Islet of Langerhans (tissue), 1 donor: ENCODE measurements around the gene PFDN2.
"Not testable (repeated sequence)": the region's sequence is repeated elsewhere in the genome, so short reads cannot be mapped to it uniquely, and the experiment has no call there.

Experiments
- FAIRE-seq: peaks from one replicate; lab custom pipeline; 2011; peaks lifted over from hg19 to GRCh38; lab: Jason Lieb, UNC

The PFDN2 gene

DNA sequence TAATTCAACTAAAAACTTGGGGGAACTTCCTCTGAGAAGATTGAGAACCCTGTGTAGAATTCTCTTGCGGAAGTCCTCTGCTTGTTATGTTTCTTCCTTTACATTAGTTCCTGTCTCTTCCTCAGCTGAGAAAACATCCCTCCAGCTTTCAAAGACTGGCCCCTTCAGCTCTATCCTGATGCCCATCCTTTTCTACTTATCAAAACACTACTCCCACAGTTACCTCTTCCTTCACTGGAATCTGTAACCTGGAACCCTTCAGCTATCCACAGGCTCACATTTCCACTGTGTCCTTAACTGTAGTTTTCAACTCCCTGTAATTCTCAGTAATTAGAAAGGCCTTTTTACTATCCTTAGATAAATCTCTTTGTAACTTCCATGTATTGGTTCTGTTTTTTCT lies 20.6 kb upstream of the PFDN2 start:
- FAIRE-seq = no peak

DNA sequence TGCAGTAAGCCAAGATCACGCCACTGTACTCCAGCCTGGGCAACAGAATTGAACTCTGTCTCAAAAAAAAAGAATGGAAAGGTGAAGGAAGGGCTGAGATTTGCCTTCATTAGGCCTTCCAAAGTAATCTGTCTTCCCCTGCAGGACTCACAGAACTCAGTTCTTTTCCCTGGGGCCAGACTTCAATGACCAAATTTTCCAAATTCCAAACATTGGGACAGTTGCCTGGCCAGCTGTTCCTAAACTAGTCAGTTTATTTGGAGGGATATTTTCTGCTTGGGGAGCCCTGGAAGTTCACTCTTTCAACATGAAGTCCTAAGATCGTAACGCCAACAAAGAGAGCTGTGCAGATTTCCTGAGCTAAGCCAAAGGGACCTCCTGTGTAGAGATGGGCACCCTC lies 20.0 kb upstream of the PFDN2 start:
- no peak for FAIRE-seq

DNA sequence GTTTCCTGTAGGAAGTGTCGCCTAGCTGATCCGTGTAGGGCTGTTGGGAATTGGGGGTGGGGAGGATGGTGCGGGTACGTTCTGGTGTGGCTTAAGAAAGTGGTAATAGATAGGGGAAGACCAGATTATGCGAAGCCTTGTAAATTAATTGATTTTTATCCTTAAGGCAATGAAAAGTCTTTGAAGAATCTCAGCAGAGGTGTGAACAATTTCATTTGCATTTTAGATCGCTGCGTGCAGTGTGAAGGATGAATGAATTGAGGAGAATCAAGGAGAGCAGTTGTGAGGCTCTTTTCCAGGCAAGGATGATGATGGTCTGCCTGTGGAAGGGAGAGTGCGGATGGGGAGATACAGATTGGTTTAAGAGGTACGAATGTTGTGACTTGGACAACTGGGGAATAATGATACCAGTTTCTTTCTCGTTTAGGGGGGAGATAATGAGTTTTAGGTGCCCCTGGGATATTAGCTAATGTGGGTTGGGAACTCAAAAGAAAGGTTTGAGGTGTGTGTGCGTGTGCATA lies 15.4 kb upstream of the PFDN2 start:
- no peak for FAIRE-seq

DNA sequence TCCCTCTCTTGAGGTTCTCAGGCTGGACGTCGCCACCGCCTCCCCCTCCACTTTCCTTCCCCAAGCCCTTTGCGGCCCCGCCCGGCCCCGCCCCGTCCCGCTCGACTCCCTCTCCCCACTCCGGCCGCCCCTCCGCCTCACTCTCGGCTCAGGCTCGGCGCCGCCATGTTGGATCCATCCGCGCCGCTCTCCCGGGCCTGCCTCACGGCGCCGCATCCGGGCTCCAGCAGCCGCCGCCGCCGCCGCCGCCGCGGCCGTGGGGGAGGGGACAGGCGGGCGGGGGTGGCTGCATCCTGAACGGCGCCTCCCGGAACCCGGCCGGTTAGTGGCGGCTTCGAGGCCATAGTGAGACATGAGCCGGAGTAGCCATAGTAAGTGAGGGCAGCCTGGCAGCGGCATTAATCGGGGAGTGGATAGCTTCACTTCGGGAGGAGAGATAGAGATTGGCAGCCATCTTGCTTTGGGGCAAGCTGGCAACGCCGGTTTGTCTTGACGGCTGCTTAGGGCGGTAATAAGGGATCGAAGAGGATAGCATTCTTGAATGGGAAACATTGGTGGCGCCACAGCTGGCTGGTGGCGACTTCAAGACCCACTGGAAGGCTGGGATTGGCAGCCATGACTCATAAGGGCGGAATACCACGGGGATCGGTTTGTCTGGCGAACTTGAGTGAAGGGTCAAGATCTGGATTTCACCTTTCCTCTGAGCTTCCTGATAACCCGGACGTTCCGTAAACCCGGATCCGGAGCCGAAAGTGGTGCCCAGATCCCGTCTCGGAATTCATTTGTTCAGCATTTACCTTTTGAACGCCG lies 14.8 kb upstream of the PFDN2 start, which contains the start of gene DEDD:
DEDD (minus strand) TSS at position 258 of the 810 bp plus-strand sequence. CDS start 8,205 bp downstream, outside the sequence.
- no peak for FAIRE-seq

DNA sequence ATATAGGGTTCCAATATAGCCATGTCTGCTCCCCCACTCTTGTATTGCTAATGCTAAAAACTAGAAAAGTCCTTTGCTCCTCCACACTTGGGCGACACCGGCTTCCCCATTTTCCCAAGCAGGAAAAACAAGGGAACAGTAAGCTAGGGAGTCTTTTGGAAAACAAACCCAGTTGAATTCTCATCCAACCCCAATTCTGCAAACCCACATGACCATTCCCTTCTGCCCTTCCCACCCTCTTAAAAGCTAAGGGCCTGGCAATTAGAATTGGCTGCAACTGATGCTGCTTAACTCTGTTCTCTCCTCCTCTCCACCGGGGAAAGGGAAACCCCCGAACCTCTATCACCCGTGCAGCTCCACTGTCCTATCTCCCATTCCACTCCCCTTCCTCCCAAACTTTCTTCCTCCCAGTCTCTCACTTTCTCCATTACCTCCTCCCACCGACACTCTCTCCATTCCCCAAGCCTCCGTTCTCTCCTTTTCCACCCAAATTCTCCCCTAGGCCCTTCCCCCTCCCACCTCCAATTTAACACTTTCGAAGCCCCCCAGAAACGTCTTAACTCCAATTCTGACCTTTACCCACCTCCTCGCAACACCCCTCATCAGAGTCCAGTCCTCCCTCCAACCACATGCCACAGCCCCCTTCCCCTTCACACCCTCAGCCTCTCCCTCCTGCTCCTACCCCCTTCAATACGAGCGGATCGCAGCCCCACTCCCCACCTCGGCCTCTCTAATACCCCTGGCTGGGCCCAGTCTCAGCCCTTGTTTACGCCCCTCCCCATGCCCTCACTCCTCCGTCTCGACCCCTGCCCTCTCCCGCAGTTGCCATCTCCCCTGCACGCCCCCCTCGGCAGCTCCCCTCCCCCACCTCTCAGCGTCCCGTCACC lies 13.9 kb upstream of the PFDN2 start:
- no peak for FAIRE-seq

DNA sequence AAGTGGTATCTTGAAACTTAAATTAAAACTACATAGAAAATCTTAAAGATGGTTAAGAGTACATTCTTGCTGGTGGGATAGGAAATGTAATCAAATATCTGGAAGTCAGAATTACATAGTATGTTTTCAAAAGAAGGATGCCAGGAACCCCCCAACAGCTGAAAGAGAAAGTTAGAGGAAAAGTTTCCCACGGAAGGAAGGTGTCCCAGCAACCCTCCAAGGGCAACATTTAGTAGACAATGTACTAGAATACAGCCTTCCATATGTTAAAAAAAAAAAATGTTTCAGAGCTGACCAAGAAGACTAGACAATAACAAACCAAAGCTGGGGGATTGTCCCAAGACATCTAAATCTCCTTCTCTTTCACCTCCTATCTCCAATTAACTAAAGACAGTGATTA lies 12.4 kb upstream of the PFDN2 start:
- no peak for FAIRE-seq

DNA sequence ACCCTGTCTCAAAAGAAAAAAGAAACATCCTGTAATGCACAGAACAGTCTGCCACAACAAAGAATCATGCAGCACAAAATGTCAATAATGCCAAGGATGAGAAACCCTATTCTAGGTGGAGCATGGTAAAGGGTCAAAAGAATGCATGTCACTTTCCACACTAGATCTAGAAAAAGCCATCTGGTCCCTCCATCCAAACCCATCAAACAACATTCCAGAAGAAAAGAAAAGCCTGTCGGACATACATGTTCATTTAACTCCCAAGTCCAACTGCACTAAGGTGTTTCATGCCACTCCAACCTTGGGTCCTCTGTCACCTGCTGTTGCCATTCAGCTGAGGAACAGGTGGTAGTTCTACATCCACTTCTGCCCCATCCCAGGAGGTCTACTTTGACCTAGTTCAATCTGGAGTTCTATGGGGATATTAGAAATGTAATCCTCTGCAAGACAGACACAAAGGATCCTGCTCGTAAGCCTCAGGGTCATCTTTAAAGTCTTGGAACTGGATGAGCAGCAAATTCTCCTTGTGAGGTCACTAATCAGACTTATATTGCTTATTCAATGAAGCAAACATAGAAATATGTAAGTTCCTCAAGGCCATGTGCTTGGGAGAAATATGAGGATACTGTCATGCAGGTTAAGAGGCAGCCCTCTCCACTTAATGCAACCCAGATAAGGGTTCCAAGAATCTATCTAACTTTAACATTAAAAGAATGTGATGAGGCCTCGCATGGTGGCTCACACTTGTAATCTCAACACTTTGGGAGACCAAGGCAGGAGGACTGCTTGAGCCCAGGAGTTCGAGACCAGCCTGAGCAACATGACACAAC lies 11.0 kb upstream of the PFDN2 start:
- no peak for FAIRE-seq

DNA sequence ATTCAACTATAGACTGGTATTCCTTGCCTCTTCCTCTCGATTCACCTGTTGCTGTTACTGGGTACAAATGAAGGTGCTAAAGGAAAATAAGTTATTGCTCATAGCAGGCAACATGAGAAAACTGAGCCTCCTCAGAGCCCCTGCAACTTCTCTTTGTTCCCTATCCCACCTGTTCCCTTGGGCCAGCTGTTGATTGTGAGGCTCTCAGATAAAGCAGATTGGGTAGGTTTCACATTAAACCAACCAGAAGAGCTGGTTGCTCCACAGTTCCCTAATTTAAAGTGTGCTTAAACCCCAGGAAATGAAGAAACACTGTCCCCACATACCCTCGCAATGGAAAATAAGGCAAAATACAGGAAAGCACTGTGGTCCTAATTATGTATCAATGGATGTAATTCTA lies 9.8 kb upstream of the PFDN2 start:
- no peak for FAIRE-seq

DNA sequence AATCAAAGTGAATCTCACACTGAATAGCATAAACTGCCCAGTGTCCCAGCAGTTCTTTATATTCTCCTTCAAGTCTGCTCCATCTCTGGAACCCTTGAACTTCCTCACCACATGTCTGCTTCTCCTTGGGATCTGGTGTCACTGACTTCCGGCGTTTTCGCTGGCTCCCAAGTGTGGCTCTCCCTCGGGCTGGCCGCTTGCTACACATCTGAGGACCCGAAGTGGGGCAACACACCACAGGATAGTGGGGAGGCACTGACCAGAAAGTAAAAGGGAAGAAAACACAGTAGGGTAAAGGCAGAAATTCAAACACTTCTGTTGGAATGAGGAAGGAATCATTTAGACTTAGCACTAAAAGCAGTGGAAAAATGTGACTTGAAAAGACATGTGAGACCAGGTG lies 5.1 kb upstream of the PFDN2 start:
- no peak for FAIRE-seq

DNA sequence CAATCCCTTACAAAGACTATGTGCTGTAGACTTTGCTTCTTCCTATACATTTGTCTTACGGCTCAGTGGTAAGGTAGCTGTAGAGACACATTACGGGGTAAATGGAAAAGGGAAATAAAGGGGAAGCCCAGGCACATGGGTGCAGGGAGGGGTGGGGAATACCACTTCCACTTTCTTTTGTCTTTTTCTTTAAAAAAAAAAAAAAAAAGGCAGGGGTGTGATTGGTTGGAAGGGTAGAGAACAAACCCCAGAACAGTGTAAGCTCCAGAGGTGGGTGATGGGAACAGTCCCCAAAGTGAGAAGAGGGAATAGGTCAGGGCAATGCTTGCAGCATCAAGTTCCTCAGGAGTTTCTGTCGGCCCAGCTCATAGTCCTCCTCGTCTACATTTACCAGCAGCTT lies 4.0 kb upstream of the PFDN2 start:
- FAIRE-seq = no peak

DNA sequence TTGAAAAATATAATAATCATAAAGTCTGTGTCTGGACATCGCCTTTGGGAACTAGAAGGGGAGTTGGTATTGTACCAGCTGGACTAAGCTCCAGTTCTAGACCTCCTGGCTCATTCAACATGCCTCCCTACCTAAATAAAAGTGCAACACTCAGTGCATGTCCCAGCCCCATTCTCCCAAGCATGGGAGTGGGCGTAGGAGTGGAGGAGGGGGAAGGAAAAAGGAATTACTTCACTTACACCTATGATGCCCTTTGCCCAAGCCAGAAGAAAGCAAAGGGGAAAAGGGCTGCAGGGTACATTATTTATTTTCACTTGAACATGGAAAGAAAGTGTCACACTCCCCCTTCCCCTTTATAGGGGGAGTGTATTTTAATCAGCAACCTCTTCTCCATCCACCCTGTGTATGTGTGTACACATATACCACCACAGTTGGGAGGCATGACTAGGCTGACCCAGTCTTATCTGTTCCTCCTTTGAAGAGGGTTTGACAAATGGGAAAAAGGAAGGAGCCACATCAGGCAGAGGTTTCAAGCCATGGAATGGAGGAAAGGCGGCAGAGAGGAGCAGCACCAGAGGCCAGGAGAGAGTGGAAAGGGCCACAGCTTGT lies 3.3 kb upstream of the PFDN2 start:
- no peak for FAIRE-seq

DNA sequence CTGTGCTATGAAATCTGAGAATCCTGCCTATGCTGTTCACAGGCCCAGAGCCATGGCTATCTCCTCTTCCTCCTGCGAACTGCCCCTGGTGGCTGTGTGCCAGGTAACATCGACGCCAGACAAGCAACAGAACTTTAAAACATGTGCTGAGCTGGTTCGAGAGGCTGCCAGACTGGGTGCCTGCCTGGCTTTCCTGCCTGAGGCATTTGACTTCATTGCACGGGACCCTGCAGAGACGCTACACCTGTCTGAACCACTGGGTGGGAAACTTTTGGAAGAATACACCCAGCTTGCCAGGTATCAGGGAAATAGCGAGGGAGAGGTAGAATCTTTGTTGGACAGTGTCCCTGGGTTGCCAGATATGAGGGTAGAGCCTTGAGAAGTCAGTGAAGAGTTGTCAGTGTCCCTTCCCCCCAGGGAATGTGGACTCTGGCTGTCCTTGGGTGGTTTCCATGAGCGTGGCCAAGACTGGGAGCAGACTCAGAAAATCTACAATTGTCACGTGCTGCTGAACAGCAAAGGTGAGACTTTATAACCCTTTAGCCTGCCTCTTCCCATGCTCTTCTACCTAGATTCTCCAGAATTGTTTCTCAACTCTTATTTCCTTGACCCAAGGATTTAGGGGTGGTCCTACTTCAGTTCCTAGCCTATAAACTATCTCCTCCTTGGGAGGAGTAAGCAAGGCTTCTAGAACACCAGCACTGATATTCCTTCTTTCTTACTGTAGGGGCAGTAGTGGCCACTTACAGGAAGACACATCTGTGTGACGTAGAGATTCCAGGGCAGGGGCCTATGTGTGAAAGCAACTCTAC lies 1.5 kb upstream of the PFDN2 start:
- FAIRE-seq = no peak

DNA sequence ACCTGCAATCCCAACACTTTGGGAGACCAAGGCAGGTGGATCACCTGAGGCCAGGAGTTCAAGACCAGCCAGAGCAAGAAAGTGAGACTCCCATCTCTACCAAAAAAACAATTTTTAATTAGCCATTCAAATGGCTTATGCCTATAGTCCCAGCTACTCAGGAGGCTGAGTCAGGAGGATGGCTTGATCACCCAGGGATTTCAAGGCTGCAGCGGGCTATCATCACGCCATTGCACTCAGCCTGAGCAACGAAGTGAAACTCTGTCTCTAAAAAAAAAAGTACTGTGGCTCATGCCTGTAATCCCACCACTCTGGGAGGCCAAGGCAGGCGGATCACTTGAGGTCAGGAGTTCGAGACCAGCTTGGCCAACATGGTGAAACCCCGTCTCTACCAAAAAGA lies 1.9 kb downstream of the PFDN2 start:
- FAIRE-seq = not testable (repeated sequence)

DNA sequence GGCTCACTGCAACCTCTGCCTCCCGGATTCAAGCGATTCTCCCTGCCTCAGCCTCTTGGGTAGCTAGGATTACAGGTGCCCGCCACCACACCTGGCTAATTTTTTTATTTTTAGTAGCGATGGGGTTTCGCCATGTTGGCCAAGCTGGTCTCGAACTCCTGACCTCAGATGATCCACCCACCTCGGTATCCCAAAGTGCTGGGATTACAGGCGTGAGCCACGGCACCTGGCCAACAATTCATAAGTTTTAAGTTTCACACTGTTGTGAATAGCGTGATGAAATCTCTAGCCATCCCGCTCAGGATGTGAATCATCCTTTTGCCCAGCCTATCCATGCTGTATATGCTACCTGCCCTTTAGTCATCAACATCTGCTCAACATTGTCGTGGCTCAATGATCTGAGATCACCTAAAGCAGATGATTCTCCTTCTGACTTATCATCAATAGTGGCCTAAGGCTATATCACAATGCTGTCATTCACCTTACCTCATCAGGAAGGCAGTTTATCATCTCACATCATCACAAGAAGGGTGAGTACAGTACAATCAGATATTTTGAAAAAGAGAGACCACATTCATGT lies 2.6 kb downstream of the PFDN2 start:
- FAIRE-seq = no peak

DNA sequence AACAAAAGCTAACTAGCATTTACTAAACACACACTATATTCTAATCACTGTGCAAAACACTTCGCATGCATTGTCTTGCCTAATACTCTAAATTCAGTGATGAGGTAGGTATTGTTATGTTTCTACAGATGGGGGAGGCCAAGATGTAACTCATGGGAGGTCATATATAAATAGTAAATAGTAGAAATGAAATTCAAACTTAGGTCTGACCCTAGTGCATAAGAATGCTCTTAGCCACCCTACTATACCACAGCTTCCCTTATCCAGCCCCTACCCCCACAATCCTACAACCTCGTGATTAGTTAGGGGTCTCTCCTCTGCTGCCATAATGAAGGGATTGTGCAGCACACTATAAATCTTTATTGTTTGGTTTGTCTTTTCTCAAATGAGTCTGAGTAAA lies 3.3 kb downstream of the PFDN2 start:
- no peak for FAIRE-seq

DNA sequence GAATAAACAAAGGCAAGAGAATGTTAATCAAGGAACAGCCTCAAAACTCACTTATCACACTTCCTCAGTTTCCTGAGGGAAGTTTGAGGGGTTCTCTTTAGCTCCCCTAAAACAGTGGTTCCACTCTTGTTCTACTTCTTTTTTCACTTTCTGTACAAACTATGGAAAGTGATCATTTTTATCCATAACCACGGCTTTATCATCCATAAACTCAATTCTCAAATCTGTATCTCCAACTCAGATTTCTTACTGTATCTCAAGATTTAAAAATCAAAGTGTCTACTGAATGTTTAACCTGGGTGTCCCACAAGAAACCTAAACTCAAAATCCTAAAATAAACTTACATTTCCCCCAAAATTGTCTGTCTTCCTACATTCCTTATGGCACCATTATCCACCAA lies 3.9 kb downstream of the PFDN2 start:
- no peak for FAIRE-seq

DNA sequence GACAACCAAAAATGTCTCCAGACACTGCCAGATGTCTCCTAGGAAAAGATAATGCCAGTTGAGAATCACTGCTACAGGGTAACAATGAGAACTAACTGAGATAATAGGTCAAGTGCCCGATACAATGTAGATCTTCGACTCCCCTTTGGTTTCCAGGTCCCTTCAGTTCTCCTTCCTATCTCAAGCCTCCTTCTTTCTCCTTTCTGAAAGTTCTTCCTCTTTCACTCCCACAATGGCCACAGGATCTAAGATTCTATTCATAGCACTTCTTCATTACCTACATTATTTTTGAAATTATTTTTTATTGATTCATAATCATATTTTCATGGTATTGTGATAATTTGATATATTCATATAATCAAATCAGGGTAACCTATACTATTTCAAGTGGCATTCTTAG lies 6.3 kb downstream of the PFDN2 start:
- no peak for FAIRE-seq

DNA sequence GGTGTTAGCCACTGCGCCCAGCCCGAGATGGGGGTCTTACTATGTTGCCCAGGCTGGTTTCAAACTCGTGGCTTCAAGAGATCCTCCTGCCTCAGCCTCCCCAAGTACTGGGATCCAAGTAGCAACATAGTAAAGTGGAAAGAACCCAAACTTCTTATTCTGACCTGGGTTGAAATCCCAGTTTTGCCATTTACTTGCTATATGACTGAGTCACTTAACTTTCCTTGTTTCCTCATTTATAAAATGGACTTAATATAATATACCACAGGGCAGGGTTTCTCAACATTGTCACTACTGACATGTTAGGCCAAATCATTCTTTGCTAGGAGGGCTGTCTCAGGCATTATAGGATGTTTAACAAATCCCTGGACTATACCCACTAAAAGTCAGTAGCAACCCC lies 6.7 kb downstream of the PFDN2 start:
- FAIRE-seq = no peak

DNA sequence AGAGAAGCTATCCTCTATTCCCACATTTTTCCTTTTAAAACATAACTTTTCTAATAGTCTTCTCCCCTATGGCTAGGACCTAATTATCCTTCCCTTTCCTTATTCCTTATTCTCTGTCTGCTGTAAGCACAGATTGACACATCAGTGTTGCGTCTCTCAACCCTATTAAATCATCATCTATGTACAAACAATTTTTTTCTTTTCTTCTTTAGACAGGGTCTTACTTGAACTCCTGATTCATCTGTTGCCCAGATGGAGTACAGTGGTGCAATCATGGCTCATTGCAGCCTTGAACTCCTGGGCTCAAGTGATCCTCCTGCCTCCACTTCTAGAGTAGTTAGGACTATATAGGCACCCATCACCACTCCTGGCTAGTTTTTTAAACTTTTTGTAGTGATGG lies 11.4 kb downstream of the PFDN2 start:
- no peak for FAIRE-seq

DNA sequence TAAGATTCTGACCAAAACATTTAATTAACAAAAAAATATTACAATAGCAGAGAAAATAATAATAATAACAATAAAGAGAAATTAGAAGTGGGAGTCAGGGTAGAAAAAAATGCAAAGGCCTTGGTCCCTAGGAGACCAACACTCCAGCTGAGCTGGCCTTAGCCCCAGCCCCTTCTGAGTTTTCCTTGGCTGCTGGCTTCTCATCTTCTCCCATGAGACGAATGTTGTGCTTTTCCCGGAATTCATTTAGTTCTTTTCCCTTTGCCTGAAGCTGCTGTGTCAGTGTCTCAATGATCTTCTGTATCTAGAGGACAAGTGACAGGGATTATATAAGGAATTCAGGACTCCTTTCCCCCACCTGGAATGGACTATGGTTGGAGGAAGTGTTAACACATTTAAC lies 17.3 kb downstream of the PFDN2 start:
- no peak for FAIRE-seq
